ENCODE data around the gene SLC5A2. TPM values are rescaled to one million over a fixed set of nuclear protein-coding genes. Genes with fewer than 3 reads are reported as not detected.

Gene SLC5A2
- total and polyA plus RNA-seq, 2 of the 13 experiments (the other 11 are each of a cell fraction or from before 2014, with no cell fraction given): 0.24 to 0.97 TPM

GRCh38 chr16:31458073-31458843 is 24.7 kb upstream of the SLC5A2 start (continued):
- TF ChIP-seq ZBTB3 (CRISPR knock-in tag; IDR thresholded peaks at IDR 0.05; ENCODE audit: borderline replicate concordance, low read depth) (no peak), ZNF563 (CRISPR knock-in tag; IDR thresholded peaks at IDR 0.05) (peak; percentile 78; the same call in 1 of the 2 replicates), HES4 (CRISPR knock-in tag; IDR thresholded peaks at IDR 0.05; ENCODE audit: borderline replicate concordance) (peak; percentile 73; the same call in 1 of the 2 replicates), ZNF3 (CRISPR knock-in tag; IDR thresholded peaks at IDR 0.05) (no peak; the same call in 1 of the 2 replicates), ZNF639 (CRISPR knock-in tag; conservative IDR thresholded peaks at IDR 0.05) (peak; percentile 44), MXD1 (CRISPR knock-in tag; IDR thresholded peaks at IDR 0.05) (peak; percentile 69), ZSCAN30 (CRISPR knock-in tag; IDR thresholded peaks at IDR 0.05) (0 out of 2 replicates have a peak, but pooled peaks have one; percentile 29), ZNF761 (CRISPR knock-in tag; conservative IDR thresholded peaks at IDR 0.05) (no peak; the same call in 1 of the 2 replicates), ZNF121 (CRISPR knock-in tag; IDR thresholded peaks at IDR 0.05) (peak; percentile 81), ZC3H13 (CRISPR knock-in tag; IDR thresholded peaks at IDR 0.05) (peak; percentile 97; the same call in 1 of the 2 replicates), ZNF432 (CRISPR knock-in tag; IDR thresholded peaks at IDR 0.05; ENCODE audit: borderline replicate concordance) (no peak), NR1H2 (CRISPR knock-in tag; IDR thresholded peaks at IDR 0.05; ENCODE audit: borderline replicate concordance, low read depth) (no peak; the same call in 1 of the 2 replicates), ZBED4 (CRISPR knock-in tag; IDR thresholded peaks at IDR 0.05; ENCODE audit: borderline replicate concordance) (no peak; the same call in 1 of the 2 replicates), ZNF83 (CRISPR knock-in tag; IDR thresholded peaks at IDR 0.05; ENCODE audit: borderline replicate concordance) (0 out of 2 replicates have a peak, but pooled peaks have one; percentile 77), ZBTB49 (CRISPR knock-in tag; IDR thresholded peaks at IDR 0.05; ENCODE audit: borderline replicate concordance) (no peak), NFRKB (IDR thresholded peaks at IDR 0.05) (no peak), SRSF9 (IDR thresholded peaks at IDR 0.05; ENCODE audit: borderline replicate concordance, insufficient read depth, low read depth, low read length, poor library complexity, severe bottlenecking) (no peak), GPBP1L1 (CRISPR knock-in tag; IDR thresholded peaks at IDR 0.05) (no peak), ZSCAN22 (CRISPR knock-in tag; IDR thresholded peaks at IDR 0.05) (no peak)
